ENCODE data around the gene CALML3. TPM values are rescaled to one million over a fixed set of nuclear protein-coding genes. Genes with fewer than 3 reads are reported as not detected.

CALML3 gene
- total RNA-seq, 1 experiment from 2014 or later, result not detected

DNA sequence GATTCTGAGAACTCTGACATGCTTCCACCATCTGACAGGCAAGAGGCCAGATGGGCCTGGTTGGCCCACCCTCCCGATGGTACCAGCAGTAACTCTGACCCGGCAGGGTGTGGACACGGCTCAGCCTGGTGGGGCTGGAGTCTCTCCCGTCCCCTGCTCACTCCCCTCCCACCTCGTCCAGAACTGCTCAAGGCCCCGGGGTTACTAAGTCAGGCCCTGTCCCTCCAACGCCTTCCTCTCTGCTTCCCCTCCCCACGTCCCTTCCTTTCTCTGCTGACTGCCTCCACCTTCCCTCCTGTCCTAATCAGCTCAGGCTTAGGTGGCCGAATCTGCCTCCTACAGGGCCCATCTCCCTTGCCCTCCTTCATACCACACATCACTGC is 37.9 kb upstream of the CALML3 start:
- no peak for ATAC-seq
- Histone ChIP-seq H3K27me3 (ENCODE audit: control insufficient read depth, insufficient read depth, low read length) (no peaks in the 10 kb centered on the region), H3K4me3 (ENCODE audit: low read depth in 2 of 2, low read length in 2 of 2) (no peak overlapping the region), H3K27ac (ENCODE audit: low read length) (no peak overlapping the region), H3K4me1 (ENCODE audit: control insufficient read depth, insufficient read depth, low read length) (no peaks in the 10 kb centered on the region), H3K36me3 (ENCODE audit: control insufficient read depth, insufficient read depth, low read length) (no peaks in the 10 kb centered on the region), H3K9me3 (ENCODE audit: control insufficient read depth, insufficient read depth, low read depth, low read length) (no peaks in the 10 kb centered on the region)
- in situ Hi-C loops (cut with HindIII; ENCODE audit: low pct_unique_long_range_greater_than_20kb, low sequenced_read_pairs), result no loop called here
- no peak for DNase-seq (ENCODE audit: low read depth, low spot score)
- CTCF ChIA-PET, result no interaction called here
- TF ChIP-seq TCF7L2 (IDR thresholded peaks at IDR 0.05; ENCODE audit: low read depth, low read length), result no peak
- no peak for TF ChIP-seq SIN3A (IDR thresholded peaks at IDR 0.05; ENCODE audit: borderline replicate concordance, insufficient read depth, low read depth, low read length)
- TF ChIP-seq, protein P1, sequence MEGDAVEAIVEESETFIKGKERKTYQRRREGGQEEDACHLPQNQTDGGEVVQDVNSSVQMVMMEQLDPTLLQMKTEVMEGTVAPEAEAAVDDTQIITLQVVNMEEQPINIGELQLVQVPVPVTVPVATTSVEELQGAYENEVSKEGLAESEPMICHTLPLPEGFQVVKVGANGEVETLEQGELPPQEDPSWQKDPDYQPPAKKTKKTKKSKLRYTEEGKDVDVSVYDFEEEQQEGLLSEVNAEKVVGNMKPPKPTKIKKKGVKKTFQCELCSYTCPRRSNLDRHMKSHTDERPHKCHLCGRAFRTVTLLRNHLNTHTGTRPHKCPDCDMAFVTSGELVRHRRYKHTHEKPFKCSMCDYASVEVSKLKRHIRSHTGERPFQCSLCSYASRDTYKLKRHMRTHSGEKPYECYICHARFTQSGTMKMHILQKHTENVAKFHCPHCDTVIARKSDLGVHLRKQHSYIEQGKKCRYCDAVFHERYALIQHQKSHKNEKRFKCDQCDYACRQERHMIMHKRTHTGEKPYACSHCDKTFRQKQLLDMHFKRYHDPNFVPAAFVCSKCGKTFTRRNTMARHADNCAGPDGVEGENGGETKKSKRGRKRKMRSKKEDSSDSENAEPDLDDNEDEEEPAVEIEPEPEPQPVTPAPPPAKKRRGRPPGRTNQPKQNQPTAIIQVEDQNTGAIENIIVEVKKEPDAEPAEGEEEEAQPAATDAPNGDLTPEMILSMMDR (IDR thresholded peaks at IDR 0.05), result no peak
- TF ChIP-seq, protein P2, sequence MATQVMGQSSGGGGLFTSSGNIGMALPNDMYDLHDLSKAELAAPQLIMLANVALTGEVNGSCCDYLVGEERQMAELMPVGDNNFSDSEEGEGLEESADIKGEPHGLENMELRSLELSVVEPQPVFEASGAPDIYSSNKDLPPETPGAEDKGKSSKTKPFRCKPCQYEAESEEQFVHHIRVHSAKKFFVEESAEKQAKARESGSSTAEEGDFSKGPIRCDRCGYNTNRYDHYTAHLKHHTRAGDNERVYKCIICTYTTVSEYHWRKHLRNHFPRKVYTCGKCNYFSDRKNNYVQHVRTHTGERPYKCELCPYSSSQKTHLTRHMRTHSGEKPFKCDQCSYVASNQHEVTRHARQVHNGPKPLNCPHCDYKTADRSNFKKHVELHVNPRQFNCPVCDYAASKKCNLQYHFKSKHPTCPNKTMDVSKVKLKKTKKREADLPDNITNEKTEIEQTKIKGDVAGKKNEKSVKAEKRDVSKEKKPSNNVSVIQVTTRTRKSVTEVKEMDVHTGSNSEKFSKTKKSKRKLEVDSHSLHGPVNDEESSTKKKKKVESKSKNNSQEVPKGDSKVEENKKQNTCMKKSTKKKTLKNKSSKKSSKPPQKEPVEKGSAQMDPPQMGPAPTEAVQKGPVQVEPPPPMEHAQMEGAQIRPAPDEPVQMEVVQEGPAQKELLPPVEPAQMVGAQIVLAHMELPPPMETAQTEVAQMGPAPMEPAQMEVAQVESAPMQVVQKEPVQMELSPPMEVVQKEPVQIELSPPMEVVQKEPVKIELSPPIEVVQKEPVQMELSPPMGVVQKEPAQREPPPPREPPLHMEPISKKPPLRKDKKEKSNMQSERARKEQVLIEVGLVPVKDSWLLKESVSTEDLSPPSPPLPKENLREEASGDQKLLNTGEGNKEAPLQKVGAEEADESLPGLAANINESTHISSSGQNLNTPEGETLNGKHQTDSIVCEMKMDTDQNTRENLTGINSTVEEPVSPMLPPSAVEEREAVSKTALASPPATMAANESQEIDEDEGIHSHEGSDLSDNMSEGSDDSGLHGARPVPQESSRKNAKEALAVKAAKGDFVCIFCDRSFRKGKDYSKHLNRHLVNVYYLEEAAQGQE (IDR thresholded peaks at IDR 0.05; ENCODE audit: insufficient read depth in 1 of 2, low read depth in 2 of 2, low read length in 1 of 2), result no peak
- no peak for TF ChIP-seq POLR2AphosphoS5 (IDR thresholded peaks at IDR 0.05; ENCODE audit: low read depth, low read length)
- POLR2A ChIA-PET, result no interaction called here
- no TSS peak for BruUV-seq (replicated peaks)
- intact Hi-C loops (cut with micrococcal nuclease; ENCODE audit: unreplicated experiment), result no loop called here

DNA sequence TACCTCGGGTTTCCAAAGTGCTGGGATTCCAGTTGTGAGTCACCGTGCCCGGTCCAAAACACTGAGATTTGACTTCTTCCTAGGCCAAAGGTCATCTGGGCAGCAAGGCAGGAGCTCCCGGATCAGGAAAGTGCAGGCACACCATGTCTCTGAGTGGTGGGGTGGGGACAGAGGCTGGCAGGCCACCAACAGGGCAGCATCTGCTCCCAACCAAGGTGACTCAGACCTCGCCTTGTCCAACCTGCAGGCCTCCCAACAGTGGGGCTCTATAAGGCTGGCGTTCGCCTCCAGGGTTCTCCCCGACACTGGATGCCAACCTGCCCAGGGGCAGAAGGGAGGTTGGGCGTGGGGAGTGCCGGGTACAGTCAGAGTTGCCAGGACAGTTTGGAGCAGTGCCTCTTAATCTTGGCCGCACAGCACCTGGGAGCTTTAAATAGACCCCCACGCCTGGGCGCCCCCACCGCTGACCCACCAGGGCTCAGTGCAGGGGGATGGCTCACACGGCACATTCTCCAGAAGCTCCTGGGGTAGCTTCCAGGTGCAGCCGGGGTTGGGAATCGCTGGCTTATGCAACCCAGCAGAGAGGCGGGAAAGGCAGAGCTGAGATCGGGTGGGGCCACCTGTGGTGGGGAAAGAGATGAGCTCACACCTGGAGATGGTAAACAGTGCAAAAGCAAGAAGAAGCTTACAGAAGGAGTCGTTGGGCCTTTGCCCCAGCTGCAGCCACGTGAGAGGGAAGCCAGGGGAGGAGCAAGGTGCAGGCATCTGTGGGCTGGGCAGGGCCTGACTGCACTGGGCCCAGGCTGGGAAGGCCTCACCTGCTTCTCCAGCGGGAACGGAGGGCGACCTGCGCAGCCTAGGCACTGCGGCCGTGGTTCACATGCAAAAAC is 36.2 kb upstream of the CALML3 start:
- intact Hi-C loops (cut with micrococcal nuclease; ENCODE audit: unreplicated experiment), result no loop called here
- POLR2A ChIA-PET, result no interaction called here

More for the DNA sequence above, 36.2 kb upstream of the CALML3 start:
- TF ChIP-seq, protein P1 (IDR thresholded peaks at IDR 0.05), result no peak
- no peak for TF ChIP-seq SIN3A (IDR thresholded peaks at IDR 0.05; ENCODE audit: borderline replicate concordance, insufficient read depth, low read depth, low read length)
- TF ChIP-seq, protein P2 (IDR thresholded peaks at IDR 0.05; ENCODE audit: insufficient read depth in 1 of 2, low read depth in 2 of 2, low read length in 1 of 2), result no peak
- TF ChIP-seq TCF7L2 (IDR thresholded peaks at IDR 0.05; ENCODE audit: low read depth, low read length), result no peak
- no peak for TF ChIP-seq POLR2AphosphoS5 (IDR thresholded peaks at IDR 0.05; ENCODE audit: low read depth, low read length)
- ATAC-seq (no peak), DNase-seq (ENCODE audit: low read depth, low spot score) (no peak)
- no peaks in the 10 kb centered on the region for H3K27me3 ChIP-seq (ENCODE audit: control insufficient read depth, insufficient read depth, low read length)
- no peaks in the 10 kb centered on the region for H3K36me3 ChIP-seq (ENCODE audit: control insufficient read depth, insufficient read depth, low read length)
- H3K4me3 ChIP-seq (ENCODE audit: low read depth in 2 of 2, low read length in 2 of 2), result no peak overlapping the region
- in situ Hi-C loops (cut with HindIII; ENCODE audit: low pct_unique_long_range_greater_than_20kb, low sequenced_read_pairs), result no loop called here
- no peak overlapping the region for H3K27ac ChIP-seq (ENCODE audit: low read length)
- BruUV-seq (replicated peaks), result no TSS peak
- CTCF ChIA-PET, result no interaction called here
- H3K4me1 ChIP-seq (ENCODE audit: control insufficient read depth, insufficient read depth, low read length), result no peaks in the 10 kb centered on the region
- no peaks in the 10 kb centered on the region for H3K9me3 ChIP-seq (ENCODE audit: control insufficient read depth, insufficient read depth, low read depth, low read length)
